B cell (primary cell): Measurements from ENCODE around the gene FXR1. TPM values are rescaled to one million over a fixed set of nuclear protein-coding genes. Genes with fewer than 3 reads are reported as not detected.
A peak's percentile ranks its signal among the peaks of the same experiment; 100 is the strongest.

Source experiments
- ATAC-seq: fragments of 200-7000 bp; cut with Tn5 transposase; one replicate; pipeline ENCODE4 v1.10.0; 2021; ENCODE audit warnings: low read depth, mild to moderate bottlenecking, moderate number of reproducible peaks, moderate library complexity
- CTCF ChIA-PET: fragments of 350-600 bp; sonication (Branson Sonifier 250); formaldehyde crosslinking; loops from one replicate; lab custom pipeline; 2021; ENCODE audit warnings: antibody characterized with exemption, inconsistent platforms; lab: Charles Lee
- POLR2A ChIA-PET: fragments of 350-600 bp; sonication (Branson Sonifier 250); formaldehyde crosslinking; loops from one replicate; lab custom pipeline; 2021; ENCODE audit warnings: antibody characterized with exemption; lab: Charles Lee
- DNase-seq: peaks from one replicate; pipeline ENCODE4 v3.0.0; 2013
- H2AFZ ChIP-seq: 2 replicates; pipeline ENCODE4 v1.6.1; 2012; ENCODE audit warnings: mild to moderate bottlenecking, low read depth, low read length; ENCODE audit not compliant: insufficient read depth, poor library complexity, severe bottlenecking
- H3K27ac ChIP-seq, 2 donors: 1 replicate in 1 of 2; 2 replicates in 1 of 2; pipeline ENCODE4 v1.5.1; 2012 to 2013; ENCODE audit warnings: low read length in 2 of 2, mild to moderate bottlenecking in 2 of 2, moderate library complexity in 1 of 2
- H3K27me3 ChIP-seq, 4 experiments: fragments of 200-600 bp in 1 of 4; sonication (generic) in 1 of 4; replicated peaks in 1 of 4; 1 replicate in 2 of 4; 2 replicates in 2 of 4; pipeline versions ENCODE4 v1.6.1 to v1.7.0; 2013 to 2016; ENCODE audit warnings: low read length in 3 of 4, mild to moderate bottlenecking in 2 of 4, mixed read lengths in 1 of 4, moderate library complexity in 1 of 4; ENCODE audit not compliant: insufficient read depth in 4 of 4, control insufficient read depth in 3 of 4; ENCODE audit errors: control extremely low read depth in 1 of 4
- H3K36me3 ChIP-seq, 2 experiments: replicated peaks in 1 of 2; 1 replicate in 1 of 2; 2 replicates in 1 of 2; pipeline versions ENCODE4 v1.6.1 to v1.7.1; 2013; ENCODE audit warnings: low read length in 1 of 2; ENCODE audit not compliant: insufficient read depth in 2 of 2, control insufficient read depth in 1 of 2; ENCODE audit errors: control extremely low read depth in 1 of 2, extremely low read depth in 1 of 2
- H3K4me1 ChIP-seq, 2 donors: fragments of 200-600 bp in 1 of 2; sonication (generic) in 1 of 2; 1 replicate in 1 of 2; 2 replicates in 1 of 2; pipeline versions ENCODE4 v1.5.1 to v1.6.1; 2013 to 2017; ENCODE audit warnings: low read length in 2 of 2; ENCODE audit not compliant: control insufficient read depth in 2 of 2, insufficient read depth in 2 of 2
- H3K4me2 ChIP-seq: replicated peaks from 2 replicates; pipeline ENCODE3; 2012; ENCODE audit warnings: mild to moderate bottlenecking, low read depth, low read length; ENCODE audit not compliant: poor library complexity, severe bottlenecking
- H3K4me3 ChIP-seq, 5 experiments: fragments of 200-600 bp in 1 of 5; sonication (generic) in 1 of 5; 1 replicate in 3 of 5; 2 replicates in 2 of 5; pipeline versions ENCODE4 v1.5.1 to v1.7.0; 2011 to 2016; ENCODE audit warnings: low read length in 4 of 5, mild to moderate bottlenecking in 4 of 5, low read depth in 2 of 5, control low read depth in 1 of 5, moderate library complexity in 1 of 5; ENCODE audit not compliant: insufficient read depth in 1 of 5; ENCODE audit errors: control extremely low read depth in 1 of 5, extremely low read depth in 1 of 5
- H3K79me2 ChIP-seq: fragments of 200-600 bp; sonication (generic); one replicate; pipeline ENCODE4 v1.6.0; 2016; ENCODE audit warnings: low read length; ENCODE audit not compliant: control insufficient read depth, insufficient read depth
- H3K9ac ChIP-seq: fragments of 200-600 bp; sonication (generic); 2 replicates; pipeline ENCODE4 v1.6.1; 2017; ENCODE audit warnings: mild to moderate bottlenecking, low read length, moderate library complexity
- H3K9me3 ChIP-seq, 3 donors: one replicate each; pipeline versions ENCODE4 v1.6.1 to v1.7.1; 2013; ENCODE audit warnings: low read length in 2 of 3; ENCODE audit not compliant: control insufficient read depth in 2 of 3, insufficient read depth in 1 of 3; ENCODE audit errors: control extremely low read depth in 1 of 3
- H4K20me1 ChIP-seq: 2 replicates; pipeline ENCODE4 v1.6.0; 2012; ENCODE audit warnings: mild to moderate bottlenecking, low read length; ENCODE audit not compliant: insufficient read depth, control insufficient read depth, poor library complexity, severe bottlenecking
- H3K27ac Mint-ChIP-seq: one replicate; pipeline ENCODE4 v1.8.0; 2021; ENCODE audit warnings: mixed read lengths
- H3K27me3 Mint-ChIP-seq: one replicate; pipeline ENCODE4 v1.8.0; 2021; ENCODE audit warnings: mixed read lengths
- H3K4me1 Mint-ChIP-seq: one replicate; pipeline ENCODE4 v1.8.0; 2021; ENCODE audit warnings: mixed read lengths
- H3K4me3 Mint-ChIP-seq: one replicate; pipeline ENCODE4 v1.8.0; 2021; ENCODE audit warnings: mixed read lengths
- H3K9me3 Mint-ChIP-seq: one replicate; pipeline ENCODE4 v1.8.0; 2022; ENCODE audit warnings: mixed read lengths; ENCODE audit not compliant: insufficient read depth
- CTCF ChIP-seq: fragments of 200-600 bp; IDR thresholded peaks from one replicate; pipeline ENCODE4 v1.8.0; 2022; ENCODE audit warnings: antibody characterized with exemption, mild to moderate bottlenecking
- EZH2 ChIP-seq: IDR thresholded peaks from 2 replicates; pipeline ENCODE4 v1.6.1; 2012; ENCODE audit warnings: borderline replicate concordance, low read depth, mild to moderate bottlenecking, moderate library complexity, low read length; ENCODE audit not compliant: insufficient read depth, poor library complexity, severe bottlenecking
- WGBS: methylation state at CpG from one replicate; pipeline ENCODE4 v1.1.5; 2013; ENCODE audit warnings: missing lambda C conversion rate; ENCODE audit not compliant: insufficient coverage; 5-methylcytosine and 5-hydroxymethylcytosine counted together
- intact Hi-C: fragments of 100-400 bp; cut with micrococcal nuclease; formaldehyde crosslinking; loops from one replicate; pipeline ENCODE4 v1.10.0; 2022
- polyA plus RNA-seq: library from polyadenylated mRNA; depleted of rRNA; stranded (reverse); fragments of >200 nt; gene quantifications from 2 replicates; pipeline ENCODE4 v1.2.3, GENCODE V29; 2012
- total RNA-seq, 2 donors: library from RNA; stranded (reverse); fragments of 120-200 nt in 1 of 2; gene quantifications; 1 replicate in 1 of 2; 2 replicates in 1 of 2; pipeline versions ENCODE4 v1.2.3 to v1.2.4, GENCODE V29; 2013 to 2022

FXR1 gene
- total and polyA plus RNA-seq, 2 donors (not counting 1 experiment from before 2014, with no cell fraction given), result 43.4 to 144 TPM

GRCh38 chr3:180940826-180941225 is 28.4 kb downstream of the FXR1 start:
- no peak overlapping the region for H3K9ac ChIP-seq
- H3K4me3 Mint-ChIP-seq, result no peak overlapping the region
- H3K4me1 ChIP-seq, result no peaks in the 10 kb centered on the region
- no peaks in the 10 kb centered on the region for H3K9me3 ChIP-seq
- ATAC-seq (no peak), DNase-seq (no peak)
- peaks cover 16% of the 10 kb centered on the region for H4K20me1 ChIP-seq
- no CpG with 5 or more reads among the region's 5 CpGs for WGBS
- TF ChIP-seq CTCF (no peak), EZH2 (no peak)
- H3K27ac Mint-ChIP-seq, result no peak overlapping the region
- H3K27me3 Mint-ChIP-seq, result no peaks in the 10 kb centered on the region
- ChIA-PET POLR2A (no interaction called here), CTCF (no interaction called here)
- peaks cover 7% of the 10 kb centered on the region for H3K4me1 Mint-ChIP-seq
- no peaks in the 10 kb centered on the region for H3K9me3 Mint-ChIP-seq
- H3K79me2 ChIP-seq, result peaks cover 52% of the 10 kb centered on the region
- intact Hi-C loops, result no loop called here
- no peak overlapping the region for H3K27ac ChIP-seq
- H3K36me3 ChIP-seq, result peaks cover 5 to 33% of the 10 kb centered on the region in 2 experiments
- H3K4me3 ChIP-seq, result no peak overlapping the region
- H3K27me3 ChIP-seq, result no peaks in the 10 kb centered on the region
- H2AFZ ChIP-seq, result no peak overlapping the region
- H3K4me2 ChIP-seq, result no peak overlapping the region

DNA sequence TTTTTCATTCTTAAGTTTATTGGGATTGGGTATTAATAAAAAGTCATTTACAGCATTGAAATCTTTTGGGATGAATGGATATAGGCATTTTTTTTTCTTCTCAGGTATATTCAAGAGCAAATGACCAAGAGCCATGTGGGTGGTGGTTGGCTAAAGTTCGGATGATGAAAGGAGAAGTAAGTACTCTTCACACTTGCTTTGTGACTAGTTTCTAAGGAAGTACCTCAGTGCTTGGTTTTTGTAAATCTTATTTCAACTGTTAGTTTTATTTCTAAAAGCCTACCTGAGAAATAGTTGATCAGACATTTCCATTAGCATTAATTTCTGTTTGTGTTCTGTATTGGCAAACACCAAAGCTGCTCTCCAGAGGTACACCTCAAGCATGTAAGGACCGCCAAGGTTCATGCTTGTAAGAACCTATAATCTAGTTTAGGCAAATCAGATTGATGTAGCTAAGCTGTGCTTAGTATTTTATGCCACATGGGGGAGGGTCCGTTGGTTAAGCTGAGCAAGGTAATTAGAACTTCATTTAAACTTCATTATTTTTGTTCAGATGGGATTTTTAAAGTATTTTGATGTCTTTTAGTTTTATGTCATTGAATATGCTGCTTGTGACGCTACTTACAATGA is 35.4 kb downstream of the FXR1 start:
- CTCF ChIA-PET, result interaction anchor here (1.2 kb wide), 1 partner anchor 15 kb away, joined by 3 read pairs; no protein-coding TSS in a partner anchor
- Mint-ChIP-seq H3K27me3 (no peaks in the 10 kb centered on the region), H3K4me3 (peak overlapping the region; percentile 37), H3K27ac (no peak overlapping the region), H3K4me1 (peaks cover 21% of the 10 kb centered on the region), H3K9me3 (no peaks in the 10 kb centered on the region)
- DNase-seq (peak; percentile 43), ATAC-seq (no peak)
- Histone ChIP-seq H3K36me3 (peaks cover 11 to 49% of the 10 kb centered on the region in 2 experiments), H3K4me1 (peaks cover 7 to 8% of the 10 kb centered on the region in 2 donors), H2AFZ (no peak overlapping the region), H3K4me3 (no peak overlapping the region), H3K27ac (peak overlapping the region in 1 of 2 donors; percentile 64), H3K4me2 (no peak overlapping the region), H4K20me1 (peaks cover 12% of the 10 kb centered on the region), H3K9ac (no peak overlapping the region), H3K79me2 (peaks cover 24% of the 10 kb centered on the region), H3K9me3 (no peaks in the 10 kb centered on the region), H3K27me3 (no peaks in the 10 kb centered on the region)
- POLR2A ChIA-PET, result no interaction called here
- TF ChIP-seq CTCF (no peak), EZH2 (no peak)
- no CpG with 5 or more reads among the region's 4 CpGs for WGBS
- intact Hi-C loops, result no loop called here
